Measurements from ENCODE around the gene ATOX1. TPM values are rescaled to one million over a fixed set of nuclear protein-coding genes. Genes with fewer than 3 reads are reported as not detected.

ATOX1 gene
- total RNA-seq, 4 donors from 2014 or later, result 43.7 to 108 (median 98.5) TPM

GRCh38 chr5:151751593-151751992, 6.8 kb downstream of the ATOX1 start:
- 84 to 87% methylated on average over 4 of the region's 4 CpGs for WGBS, 2 donors
- no peaks in the 10 kb centered on the region for H3K27me3 ChIP-seq
- H3K4me3 ChIP-seq, result no peak overlapping the region
- H3K9me3 ChIP-seq, result no peaks in the 10 kb centered on the region
- no peak overlapping the region for H3K27ac ChIP-seq
- DNase-seq (ENCODE audit: low spot score in 2 of 2), result no peak
- H3K36me3 ChIP-seq, result peaks cover 0 to 10% (median 0%) of the 10 kb centered on the region in 3 donors
- H3K4me1 ChIP-seq, result peaks cover 0 to 29% (median 7%) of the 10 kb centered on the region in 4 donors
- TF ChIP-seq, protein P1, sequence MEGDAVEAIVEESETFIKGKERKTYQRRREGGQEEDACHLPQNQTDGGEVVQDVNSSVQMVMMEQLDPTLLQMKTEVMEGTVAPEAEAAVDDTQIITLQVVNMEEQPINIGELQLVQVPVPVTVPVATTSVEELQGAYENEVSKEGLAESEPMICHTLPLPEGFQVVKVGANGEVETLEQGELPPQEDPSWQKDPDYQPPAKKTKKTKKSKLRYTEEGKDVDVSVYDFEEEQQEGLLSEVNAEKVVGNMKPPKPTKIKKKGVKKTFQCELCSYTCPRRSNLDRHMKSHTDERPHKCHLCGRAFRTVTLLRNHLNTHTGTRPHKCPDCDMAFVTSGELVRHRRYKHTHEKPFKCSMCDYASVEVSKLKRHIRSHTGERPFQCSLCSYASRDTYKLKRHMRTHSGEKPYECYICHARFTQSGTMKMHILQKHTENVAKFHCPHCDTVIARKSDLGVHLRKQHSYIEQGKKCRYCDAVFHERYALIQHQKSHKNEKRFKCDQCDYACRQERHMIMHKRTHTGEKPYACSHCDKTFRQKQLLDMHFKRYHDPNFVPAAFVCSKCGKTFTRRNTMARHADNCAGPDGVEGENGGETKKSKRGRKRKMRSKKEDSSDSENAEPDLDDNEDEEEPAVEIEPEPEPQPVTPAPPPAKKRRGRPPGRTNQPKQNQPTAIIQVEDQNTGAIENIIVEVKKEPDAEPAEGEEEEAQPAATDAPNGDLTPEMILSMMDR (IDR thresholded peaks at IDR 0.05), result no peak
- TF ChIP-seq EP300 (IDR thresholded peaks at IDR 0.05) (no peak), POLR2A (IDR thresholded peaks at IDR 0.05) (no peak)

DNA sequence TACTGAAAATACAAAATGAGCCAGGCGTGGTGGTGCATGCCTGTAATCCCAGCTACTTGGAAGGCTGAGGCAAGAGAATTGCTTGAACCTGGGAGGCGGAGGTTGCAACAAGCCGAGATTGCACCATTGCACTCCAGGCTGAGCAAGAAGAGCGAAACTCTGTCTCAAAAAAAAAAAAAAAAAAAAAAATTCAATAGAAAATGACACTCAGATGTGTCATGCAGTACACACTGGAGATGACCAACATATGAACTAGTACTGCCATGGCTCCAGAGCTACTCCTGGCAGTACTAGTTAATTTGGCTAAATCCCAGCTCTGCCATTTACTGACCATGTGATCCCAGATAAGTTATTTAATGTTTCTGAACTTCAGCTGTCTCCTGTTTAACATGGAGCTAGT, 7.3 kb downstream of the ATOX1 start:
- H3K4me1 ChIP-seq, result peaks cover 0 to 30% (median 7%) of the 10 kb centered on the region in 4 donors
- H3K36me3 ChIP-seq, result peaks cover 0 to 13% (median 0%) of the 10 kb centered on the region in 3 donors
- no peak for TF ChIP-seq POLR2A (IDR thresholded peaks at IDR 0.05)
- TF ChIP-seq, protein P1 (IDR thresholded peaks at IDR 0.05), result no peak
- TF ChIP-seq EP300 (IDR thresholded peaks at IDR 0.05), result no peak
- H3K27ac ChIP-seq, result no peak overlapping the region
- no peaks in the 10 kb centered on the region for H3K27me3 ChIP-seq
- 96 to 98% methylated on average over 4 of the region's 4 CpGs for WGBS, 2 donors
- H3K4me3 ChIP-seq, result no peak overlapping the region
- DNase-seq (ENCODE audit: low spot score in 2 of 2), result no peak
- H3K9me3 ChIP-seq, result no peaks in the 10 kb centered on the region

DNA sequence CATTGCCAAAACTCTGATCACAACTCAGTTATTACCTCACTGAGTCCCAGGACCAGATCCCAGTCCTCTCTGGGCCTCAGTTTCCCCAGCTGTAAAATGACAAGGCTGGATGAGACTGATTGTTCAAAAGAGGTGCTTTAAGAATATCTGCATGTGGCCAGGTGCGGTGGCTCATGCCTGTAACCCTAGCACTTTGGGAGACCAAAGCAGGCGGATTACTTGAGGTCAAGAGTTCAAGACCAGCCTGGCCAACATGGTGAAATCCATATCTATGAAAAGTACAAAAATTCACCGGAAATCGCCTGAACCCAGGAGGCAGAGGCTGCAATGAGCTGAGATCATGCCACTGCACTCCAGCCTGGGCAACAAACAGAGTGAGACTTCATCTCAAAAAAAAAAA, 8.3 kb downstream of the ATOX1 start:
- no peak for DNase-seq (ENCODE audit: low spot score in 2 of 2)
- Histone ChIP-seq H3K36me3 (peaks cover 0 to 23% (median 0%) of the 10 kb centered on the region in 3 donors), H3K27me3 (no peaks in the 10 kb centered on the region), H3K4me3 (no peak overlapping the region), H3K9me3 (no peaks in the 10 kb centered on the region), H3K27ac (peak overlapping the region; percentile 5 to 80 (median 52)), H3K4me1 (peaks cover 0 to 29% (median 10%) of the 10 kb centered on the region in 4 donors)
- TF ChIP-seq EP300 (IDR thresholded peaks at IDR 0.05), result no peak
- TF ChIP-seq, protein P1 (IDR thresholded peaks at IDR 0.05), result no peak
- TF ChIP-seq POLR2A (IDR thresholded peaks at IDR 0.05), result no peak
- 81 to 91% methylated on average over 4 of the region's 4 CpGs for WGBS, 2 donors

- DNase-seq (ENCODE audit: low spot score in 2 of 2), result peak; percentile 40 to 54
- no peaks in the 10 kb centered on the region for H3K27me3 ChIP-seq
These were observed 13.2 kb downstream of the ATOX1 start for GRCh38 chr5:151745071-151745705.

GRCh38 chr5:151743530-151743929, 14.9 kb downstream of the ATOX1 start:
- no peak overlapping the region for H3K27ac ChIP-seq

More at GRCh38 chr5:151745071-151745705, 13.2 kb downstream of the ATOX1 start:
- 48 to 52% methylated on average over 7 of the region's 7 CpGs for WGBS, 2 donors
- Histone ChIP-seq H3K4me1 (peaks cover 0 to 50% (median 14%) of the 10 kb centered on the region in 4 donors), H3K27ac (peak overlapping the region; percentile 6 to 84 (median 66)), H3K4me3 (no peak overlapping the region), H3K9me3 (no peaks in the 10 kb centered on the region), H3K36me3 (peaks cover 0 to 23% (median 0%) of the 10 kb centered on the region in 3 donors)
- TF ChIP-seq POLR2A (IDR thresholded peaks at IDR 0.05), result no peak
- peak in 1 of 2 donors; percentile 47 for TF ChIP-seq EP300 (IDR thresholded peaks at IDR 0.05)

More at GRCh38 chr5:151743530-151743929, 14.9 kb downstream of the ATOX1 start:
- Histone ChIP-seq H3K27me3 (no peaks in the 10 kb centered on the region), H3K9me3 (no peaks in the 10 kb centered on the region), H3K36me3 (peaks cover 0 to 23% (median 0%) of the 10 kb centered on the region in 3 donors), H3K4me1 (peaks cover 0 to 59% (median 18%) of the 10 kb centered on the region in 4 donors), H3K4me3 (no peak overlapping the region)
- TF ChIP-seq EP300 (IDR thresholded peaks at IDR 0.05), result no peak
- no peak for TF ChIP-seq POLR2A (IDR thresholded peaks at IDR 0.05)
- TF ChIP-seq, protein P1 (IDR thresholded peaks at IDR 0.05), result no peak
- 88 to 93% methylated on average over 1 of the region's 1 CpG for WGBS, 2 donors
- DNase-seq (ENCODE audit: low spot score in 2 of 2), result no peak
